GM10248 (cell line): ENCODE measurements around the gene CDC42EP1.
"Not testable (repeated sequence)": the region's sequence is repeated elsewhere in the genome, so short reads cannot be mapped to it uniquely, and the experiment has no call there.

Source experiments
- CTCF ChIA-PET: fragments of 300-600 bp; sonication (Branson Sonifier 250); formaldehyde crosslinking; extraction: SDS; loops from one replicate; lab custom pipeline; 2021; ENCODE audit warnings: antibody characterized with exemption; lab: Yijun Ruan, JAX
- POLR2A ChIA-PET: fragments of 350-650 bp; sonication (Branson Sonifier 250); formaldehyde crosslinking; extraction: SDS; loops from one replicate; lab custom pipeline; 2020; ENCODE audit warnings: antibody characterized with exemption; lab: Yijun Ruan, JAX
- DNase-seq: peaks from one replicate; pipeline ENCODE4 v3.0.0; 2012; ENCODE audit errors: extremely low spot score
- CTCF ChIP-seq: IDR thresholded peaks from 2 replicates; pipeline ENCODE4 v1.5.1; 2012; ENCODE audit warnings: mild to moderate bottlenecking, low read depth; ENCODE audit errors: extremely low read depth, missing control alignments, control extremely low read depth

CDC42EP1 gene

GRCh38 chr22:37525073-37525745, 35.1 kb upstream of the CDC42EP1 start:
- TF ChIP-seq CTCF: no peak
- ChIA-PET CTCF (interaction anchor here (1.2 to 2.1 kb wide), 2 partner anchors 14 to 42 kb away, joined by 5 read pairs; no protein-coding TSS in a partner anchor), POLR2A (no interaction called here)
- no peak for DNase-seq

GRCh38 chr22:37525746-37526350, 34.4 kb upstream of the CDC42EP1 start:
- DNase-seq: no peak
- TF ChIP-seq CTCF: no peak
- ChIA-PET POLR2A (no interaction called here), CTCF (interaction anchor here (1.2 to 2.1 kb wide), 2 partner anchors 14 to 41 kb away, joined by 5 read pairs; no protein-coding TSS in a partner anchor)

GRCh38 chr22:37526376-37526775, 33.9 kb upstream of the CDC42EP1 start:
- POLR2A ChIA-PET: no interaction called here
- CTCF ChIA-PET: interaction anchor here (2.1 kb wide), 1 partner anchor 40 kb away, joined by 5 read pairs; no protein-coding TSS in a partner anchor

GRCh38 chr22:37527081-37527752, 33.1 kb upstream of the CDC42EP1 start:
- DNase-seq, POLR2A ChIA-PET: not testable (repeated sequence)
- CTCF ChIA-PET: interaction anchor here (1.1 to 4.5 kb wide), 5 partner anchors 11 to 40 kb away, joined by 3 to 22 read pairs (median 6); no protein-coding TSS in a partner anchor

More at GRCh38 chr22:37526376-37526775, 33.9 kb upstream of the CDC42EP1 start:
- no peak for TF ChIP-seq CTCF
- DNase-seq: no peak

GRCh38 chr22:37527952-37528351, 32.3 kb upstream of the CDC42EP1 start:
- POLR2A ChIA-PET, DNase-seq: not testable (repeated sequence)
- CTCF ChIA-PET: interaction anchor here (1.1 to 4.5 kb wide), 5 partner anchors 11 to 39 kb away, joined by 3 to 22 read pairs (median 6); no protein-coding TSS in a partner anchor

GRCh38 chr22:37529652-37530345, 30.5 kb upstream of the CDC42EP1 start:
- POLR2A ChIA-PET: no interaction called here
- no peak for DNase-seq
- TF ChIP-seq CTCF: no peak
- CTCF ChIA-PET: interaction anchor here (2.2 to 4.5 kb wide), 2 partner anchors 9 to 37 kb away, joined by 7 to 22 read pairs; no protein-coding TSS in a partner anchor

GRCh38 chr22:37533995-37534394, 26.3 kb upstream of the CDC42EP1 start:
- ChIA-PET CTCF (interaction anchor here (1.5 to 2.1 kb wide), 2 partner anchors 33 to 59 kb away, joined by 5 to 11 read pairs; no protein-coding TSS in a partner anchor), POLR2A (interaction anchor here (0.6 kb wide), 1 partner anchor 424 kb away, joined by 6 read pairs; no protein-coding TSS in a partner anchor)
- no peak for TF ChIP-seq CTCF
- no peak for DNase-seq
